Gastrocnemius medialis (tissue), 4 donors: ENCODE results near the gene THADA. TPM values are rescaled to one million over a fixed set of nuclear protein-coding genes. Genes with fewer than 3 reads are reported as not detected.

Source experiments
- ATAC-seq, 2 donors: fragments of 150-250 bp; one replicate each; pipeline ENCODE4 v1.9.1; 2016
- DNase-seq, 2 donors: peaks; one replicate each; pipeline ENCODE4 v3.0.0-alpha.2; 2019
- H3K27ac ChIP-seq, 4 donors: fragments of 200-600 bp; sonication (generic); 1 replicate in 1 of 4; 2 replicates in 3 of 4; pipeline ENCODE4 v1.5.1; 2016 to 2018; ENCODE audit warnings: mild to moderate bottlenecking in 2 of 4, moderate library complexity in 1 of 4
- H3K27me3 ChIP-seq, 3 donors: fragments of 200-600 bp; sonication (generic) in 2 of 3; 1 replicate in 1 of 3; 2 replicates in 2 of 3; pipeline versions ENCODE4 v1.5.1 to v1.6.0; 2016 to 2019; ENCODE audit warnings: mild to moderate bottlenecking in 1 of 3, moderate library complexity in 1 of 3
- H3K36me3 ChIP-seq, 2 donors: fragments of 200-600 bp; sonication (generic) in 1 of 2; one replicate each; pipeline ENCODE4 v1.5.1; 2017 to 2018
- H3K4me1 ChIP-seq, 2 donors: fragments of 200-600 bp; sonication (generic) in 1 of 2; one replicate each; pipeline ENCODE4 v1.5.1; 2016 to 2017; ENCODE audit warnings: mild to moderate bottlenecking in 2 of 2
- H3K4me3 ChIP-seq, 4 donors: fragments of 200-600 bp; sonication (generic) in 3 of 4; 1 replicate in 1 of 4; 2 replicates in 3 of 4; pipeline ENCODE4 v1.5.1; 2016 to 2019; ENCODE audit warnings: mild to moderate bottlenecking in 2 of 4
- H3K9me3 ChIP-seq, 3 donors: fragments of 200-600 bp; sonication (generic) in 2 of 3; 1 replicate in 1 of 3; 2 replicates in 2 of 3; pipeline ENCODE4 v1.5.1; 2016 to 2019
- POLR2A ChIP-seq, 2 donors: fragments of 450-650 bp; IDR thresholded peaks; one replicate each; pipeline ENCODE4 v1.6.1; 2017; ENCODE audit warnings: antibody characterized with exemption in 2 of 2, mild to moderate bottlenecking in 2 of 2, moderate library complexity in 2 of 2
- in situ Hi-C, 4 donors: fragments of 200-750 bp; cut with MboI; loops; one replicate each; pipeline versions ENCODE4 v1.15.0 to v1.8.0; 2017; ENCODE audit warnings: low sequenced_read_pairs in 4 of 4
- intact Hi-C: fragments of 100-400 bp; cut with DNase I; formaldehyde crosslinking; loops from one replicate; pipeline ENCODE4 v1.15.1; 2023; ENCODE audit warnings: low total_unique reads
- total RNA-seq, 4 donors: library from RNA; depleted of rRNA; stranded (reverse); fragments of >200 nt; gene quantifications; one replicate each; pipeline versions ENCODE4 v1.1.0 to v1.2.3, GENCODE V29; 2016
- TF ChIP-seq, protein P1 (sequence below), 5 experiments: fragments of 450-650 bp in 3 of 5; fragments of 200-600 bp in 2 of 5; sonication (generic) in 2 of 5; IDR thresholded peaks in 4 of 5; conservative IDR thresholded peaks in 1 of 5; 1 replicate in 4 of 5; 2 replicates in 1 of 5; pipeline ENCODE4 v1.5.1; 2016 to 2019; ENCODE audit warnings: antibody characterized with exemption in 5 of 5, mild to moderate bottlenecking in 3 of 5, moderate library complexity in 3 of 5

The THADA gene
- total RNA-seq, 4 donors from 2014 or later, result 13.6 to 19.0 (median 16.2) TPM

DNA sequence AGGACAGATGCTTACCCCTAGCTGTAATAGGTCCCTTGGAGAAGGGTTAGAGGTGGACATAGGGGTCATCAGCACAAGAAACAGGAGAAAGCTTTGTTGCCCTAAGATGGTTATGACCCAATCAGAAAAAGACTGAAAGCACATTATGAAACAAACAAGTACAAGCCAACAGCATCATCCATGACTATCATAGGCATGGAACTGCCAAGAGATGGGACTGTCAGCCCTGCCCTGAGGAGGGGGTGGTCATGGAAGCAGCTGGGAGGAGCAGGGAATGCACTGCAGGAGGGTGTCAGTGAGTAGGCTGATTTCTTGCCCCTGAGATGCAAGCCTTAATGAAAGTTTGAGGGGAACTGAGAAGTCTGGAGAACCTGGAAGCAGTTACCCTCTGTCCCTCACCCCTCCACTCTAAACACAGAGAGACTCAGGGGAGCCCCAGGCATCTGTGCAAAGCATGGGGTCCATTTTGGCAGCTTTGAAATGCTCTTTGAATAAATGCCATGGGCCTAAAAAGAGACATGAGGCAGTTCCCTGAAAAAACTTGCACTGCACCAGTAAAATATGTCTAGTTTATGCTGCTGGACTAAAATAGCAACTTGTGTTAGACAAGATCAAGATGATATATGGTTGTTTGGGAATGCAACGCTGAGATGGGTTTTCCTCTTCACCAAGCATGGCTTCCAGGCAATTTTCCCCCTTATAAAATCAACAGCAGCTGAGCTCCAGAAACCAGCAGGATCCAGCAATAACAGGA is 246.8 kb downstream of the THADA start:
- Histone ChIP-seq H3K27ac (peak overlapping the region; percentile 81 to 88 (median 86)), H3K36me3 (no peaks in the 10 kb centered on the region), H3K4me3 (no peak overlapping the region), H3K27me3 (no peaks in the 10 kb centered on the region), H3K4me1 (peaks cover 50 to 62% of the 10 kb centered on the region in 2 donors), H3K9me3 (no peaks in the 10 kb centered on the region)
- TF ChIP-seq, protein P1, sequence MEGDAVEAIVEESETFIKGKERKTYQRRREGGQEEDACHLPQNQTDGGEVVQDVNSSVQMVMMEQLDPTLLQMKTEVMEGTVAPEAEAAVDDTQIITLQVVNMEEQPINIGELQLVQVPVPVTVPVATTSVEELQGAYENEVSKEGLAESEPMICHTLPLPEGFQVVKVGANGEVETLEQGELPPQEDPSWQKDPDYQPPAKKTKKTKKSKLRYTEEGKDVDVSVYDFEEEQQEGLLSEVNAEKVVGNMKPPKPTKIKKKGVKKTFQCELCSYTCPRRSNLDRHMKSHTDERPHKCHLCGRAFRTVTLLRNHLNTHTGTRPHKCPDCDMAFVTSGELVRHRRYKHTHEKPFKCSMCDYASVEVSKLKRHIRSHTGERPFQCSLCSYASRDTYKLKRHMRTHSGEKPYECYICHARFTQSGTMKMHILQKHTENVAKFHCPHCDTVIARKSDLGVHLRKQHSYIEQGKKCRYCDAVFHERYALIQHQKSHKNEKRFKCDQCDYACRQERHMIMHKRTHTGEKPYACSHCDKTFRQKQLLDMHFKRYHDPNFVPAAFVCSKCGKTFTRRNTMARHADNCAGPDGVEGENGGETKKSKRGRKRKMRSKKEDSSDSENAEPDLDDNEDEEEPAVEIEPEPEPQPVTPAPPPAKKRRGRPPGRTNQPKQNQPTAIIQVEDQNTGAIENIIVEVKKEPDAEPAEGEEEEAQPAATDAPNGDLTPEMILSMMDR (IDR thresholded peaks at IDR 0.05 in 4 of 5, conservative IDR thresholded peaks at IDR 0.05 in 1 of 5), result no peak
- in situ Hi-C loops (no loop called here), intact Hi-C loops (loop anchor here (5.0 kb wide), 1 partner anchor 113 kb away; no protein-coding TSS in a partner anchor)
- DNase-seq, result peak in 1 of 2 donors; percentile 38
- ATAC-seq, result peak in 1 of 2 donors; percentile 20

DNA sequence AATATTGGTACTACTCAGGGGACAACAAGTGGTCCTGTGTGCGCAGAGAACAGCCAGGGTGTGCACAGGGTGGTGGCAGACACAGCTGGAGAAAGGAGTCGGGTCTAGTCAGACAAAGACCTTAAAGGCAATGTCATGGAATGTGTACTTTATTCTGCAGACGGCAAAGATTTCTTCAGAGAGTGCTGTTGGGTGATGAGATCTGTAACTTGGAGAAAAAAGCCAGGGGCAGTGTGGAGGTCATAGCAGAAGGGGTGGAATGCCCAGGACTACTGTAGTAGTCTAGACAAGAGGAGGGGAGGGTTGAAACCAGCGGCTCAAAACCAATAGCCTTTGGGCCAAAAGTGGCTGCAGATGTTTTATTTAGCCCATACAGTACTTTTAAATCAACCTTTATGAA is 248.1 kb downstream of the THADA start:
- TF ChIP-seq, protein P1 (IDR thresholded peaks at IDR 0.05 in 4 of 5, conservative IDR thresholded peaks at IDR 0.05 in 1 of 5), result no peak
- TF ChIP-seq POLR2A (IDR thresholded peaks at IDR 0.05), result no peak
- no peaks in the 10 kb centered on the region for H3K36me3 ChIP-seq
- no peaks in the 10 kb centered on the region for H3K9me3 ChIP-seq
- ATAC-seq (no peak), DNase-seq (no peak)
- H3K4me1 ChIP-seq, result peaks cover 63 to 73% of the 10 kb centered on the region in 2 donors
- intact Hi-C loops, result loop anchor here (5.0 kb wide), 1 partner anchor 115 kb away; no protein-coding TSS in a partner anchor
- H3K4me3 ChIP-seq, result no peak overlapping the region
- no peaks in the 10 kb centered on the region for H3K27me3 ChIP-seq
- in situ Hi-C loops, result no loop called here
- peak overlapping the region; percentile 81 to 88 (median 86) for H3K27ac ChIP-seq

DNA sequence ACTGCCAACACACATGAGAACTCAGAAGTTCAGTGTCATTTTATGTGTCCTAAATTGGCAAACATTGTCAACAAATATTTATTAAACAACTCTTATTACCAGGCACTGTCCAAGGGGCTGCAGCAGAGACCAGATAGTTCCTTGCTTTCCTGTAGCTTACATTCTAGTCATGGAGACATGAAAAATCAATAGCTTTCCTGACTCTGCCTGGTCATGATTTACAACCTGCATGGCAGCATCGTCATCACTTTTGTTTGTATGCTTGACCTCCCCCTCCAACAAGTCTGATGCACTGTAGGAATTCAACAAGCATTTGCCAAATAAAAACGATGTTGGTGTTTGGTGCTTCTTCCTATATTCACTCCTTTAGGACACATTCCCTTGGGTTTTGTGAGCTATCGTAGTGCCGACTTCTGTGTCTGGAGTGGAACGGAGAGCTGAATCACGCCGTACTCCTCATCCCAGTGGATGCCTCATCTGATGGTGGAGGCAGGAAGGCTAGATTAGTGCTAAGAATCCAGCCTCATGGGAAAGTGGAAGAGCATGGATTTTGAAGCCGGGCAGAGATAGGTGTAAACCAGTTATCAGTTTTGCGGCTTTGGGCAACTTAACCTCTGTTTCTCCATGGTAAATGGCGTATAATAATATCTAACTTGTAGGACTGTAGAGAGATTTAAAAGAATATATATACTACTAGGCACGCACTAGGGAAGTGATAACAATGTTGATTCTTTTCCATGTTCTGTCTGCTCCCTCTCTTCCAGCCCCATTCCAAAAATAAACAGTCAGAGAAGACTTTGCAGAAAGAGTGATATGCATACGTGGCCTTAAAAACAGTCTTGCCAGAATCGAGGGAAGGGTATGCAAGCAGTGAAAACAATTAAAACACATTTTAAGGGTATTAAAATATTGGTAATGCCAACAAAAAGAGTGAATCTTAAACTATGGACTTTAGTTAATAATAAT is 249.0 kb downstream of the THADA start:
- DNase-seq (no peak), ATAC-seq (no peak)
- intact Hi-C loops, result loop anchor here (5.0 kb wide), 1 partner anchor 115 kb away; no protein-coding TSS in a partner anchor

GRCh38 chr2:43345872-43346271 is 250.0 kb downstream of the THADA start:
- no peaks in the 10 kb centered on the region for H3K9me3 ChIP-seq
- TF ChIP-seq POLR2A (IDR thresholded peaks at IDR 0.05), result no peak
- TF ChIP-seq, protein P1 (IDR thresholded peaks at IDR 0.05 in 4 of 5, conservative IDR thresholded peaks at IDR 0.05 in 1 of 5), result no peak
- in situ Hi-C loops, result no loop called here

More for the DNA sequence above, 249.0 kb downstream of the THADA start:
- Histone ChIP-seq H3K27me3 (no peaks in the 10 kb centered on the region), H3K36me3 (no peaks in the 10 kb centered on the region), H3K4me1 (peaks cover 63 to 76% of the 10 kb centered on the region in 2 donors), H3K4me3 (no peak overlapping the region), H3K27ac (peak overlapping the region; percentile 81 to 88 (median 86)), H3K9me3 (no peaks in the 10 kb centered on the region)
- in situ Hi-C loops, result no loop called here
- TF ChIP-seq POLR2A (IDR thresholded peaks at IDR 0.05), result no peak
- TF ChIP-seq, protein P1 (IDR thresholded peaks at IDR 0.05 in 4 of 5, conservative IDR thresholded peaks at IDR 0.05 in 1 of 5), result no peak

More at GRCh38 chr2:43345872-43346271, 250.0 kb downstream of the THADA start:
- intact Hi-C loops, result loop anchor here (2.0 to 5.0 kb wide), 2 partner anchors 25 to 116 kb away; no protein-coding TSS in a partner anchor
- peak; percentile 11 to 15 for ATAC-seq
- Histone ChIP-seq H3K27me3 (no peaks in the 10 kb centered on the region), H3K36me3 (no peaks in the 10 kb centered on the region), H3K4me1 (peaks cover 68 to 80% of the 10 kb centered on the region in 2 donors), H3K27ac (peak overlapping the region; percentile 81 to 88 (median 86)), H3K4me3 (peak overlapping the region in 2 of 4 donors; percentile 1 to 22)
- no peak for DNase-seq
